HUES48 (cell line): ENCODE measurements around the gene RNASE4.
"Not testable (repeated sequence)": the region's sequence is repeated elsewhere in the genome, so short reads cannot be mapped to it uniquely, and the experiment has no call there.

Source experiments
- H3K27ac ChIP-seq: one replicate; pipeline ENCODE4 v1.7.0; 2013; ENCODE audit warnings: low read depth, low read length, inconsistent platforms
- H3K27me3 ChIP-seq: 2 replicates; pipeline ENCODE4 v1.6.1; 2013; ENCODE audit warnings: mild to moderate bottlenecking, low read length; ENCODE audit not compliant: control insufficient read depth, insufficient read depth
- H3K36me3 ChIP-seq: 2 replicates; pipeline ENCODE4 v1.6.1; 2013; ENCODE audit warnings: low read length; ENCODE audit not compliant: control insufficient read depth, insufficient read depth
- H3K4me1 ChIP-seq: 2 replicates; pipeline ENCODE4 v1.6.1; 2013; ENCODE audit warnings: mild to moderate bottlenecking, low read length; ENCODE audit not compliant: control insufficient read depth, insufficient read depth
- H3K4me3 ChIP-seq: 2 replicates; pipeline ENCODE4 v1.5.1; 2013; ENCODE audit warnings: mild to moderate bottlenecking, low read depth, low read length
- H3K9ac ChIP-seq: 2 replicates; pipeline ENCODE4 v1.6.1; 2013; ENCODE audit warnings: mild to moderate bottlenecking, low read depth, low read length, moderate library complexity
- H3K9me3 ChIP-seq: 2 replicates; pipeline ENCODE4 v1.6.1; 2013; ENCODE audit warnings: low read length; ENCODE audit not compliant: control insufficient read depth, insufficient read depth

The RNASE4 gene

GRCh38 chr14:20723488-20723887 lies 39.1 kb downstream of the RNASE4 start:
- no peaks in the 10 kb centered on the region for H3K36me3 ChIP-seq
- no peaks in the 10 kb centered on the region for H3K4me1 ChIP-seq
- H3K9ac ChIP-seq = no peak overlapping the region
- no peak overlapping the region for H3K4me3 ChIP-seq
- no peaks in the 10 kb centered on the region for H3K9me3 ChIP-seq
- no peaks in the 10 kb centered on the region for H3K27me3 ChIP-seq
- H3K27ac ChIP-seq = no peak overlapping the region

- H3K27me3 ChIP-seq = not testable (repeated sequence)
These were observed 41.8 kb downstream of the RNASE4 start for GRCh38 chr14:20726121-20726520.

GRCh38 chr14:20726531-20726930 lies 42.2 kb downstream of the RNASE4 start:
- Histone ChIP-seq H3K36me3 (no peaks in the 10 kb centered on the region), H3K4me3 (no peak overlapping the region), H3K27ac (no peak overlapping the region), H3K9me3 (no peaks in the 10 kb centered on the region), H3K4me1 (no peaks in the 10 kb centered on the region), H3K27me3 (no peaks in the 10 kb centered on the region), H3K9ac (no peak overlapping the region)

More at GRCh38 chr14:20726121-20726520, 41.8 kb downstream of the RNASE4 start:
- not testable (repeated sequence) for H3K9me3 ChIP-seq, H3K27ac ChIP-seq, H3K4me1 ChIP-seq, H3K4me3 ChIP-seq, H3K9ac ChIP-seq, H3K36me3 ChIP-seq

GRCh38 chr14:20730891-20731290 lies 46.5 kb downstream of the RNASE4 start:
- Histone ChIP-seq H3K9me3 (no peaks in the 10 kb centered on the region), H3K27me3 (peaks cover 5% of the 10 kb centered on the region; the same call in 1 of the 2 replicates), H3K36me3 (no peaks in the 10 kb centered on the region), H3K4me1 (no peaks in the 10 kb centered on the region; the same call in 1 of the 2 replicates), H3K4me3 (no peak overlapping the region), H3K9ac (no peak overlapping the region), H3K27ac (no peak overlapping the region)

GRCh38 chr14:20732477-20732876 lies 48.1 kb downstream of the RNASE4 start:
- Histone ChIP-seq H3K9me3 (no peaks in the 10 kb centered on the region), H3K9ac (no peak overlapping the region), H3K4me3 (no peak overlapping the region), H3K27ac (no peak overlapping the region), H3K36me3 (no peaks in the 10 kb centered on the region), H3K4me1 (no peaks in the 10 kb centered on the region; the same call in 1 of the 2 replicates), H3K27me3 (peaks cover 5% of the 10 kb centered on the region; the same call in 1 of the 2 replicates)

GRCh38 chr14:20732979-20733635 lies 48.7 kb downstream of the RNASE4 start:
- Histone ChIP-seq H3K36me3 (no peaks in the 10 kb centered on the region), H3K4me3 (no peak overlapping the region), H3K4me1 (no peaks in the 10 kb centered on the region; the same call in 1 of the 2 replicates), H3K9me3 (no peaks in the 10 kb centered on the region), H3K27ac (no peak overlapping the region), H3K27me3 (peaks cover 5% of the 10 kb centered on the region; the same call in 1 of the 2 replicates), H3K9ac (no peak overlapping the region)

GRCh38 chr14:20733684-20734429 lies 49.5 kb downstream of the RNASE4 start:
- no peaks in the 10 kb centered on the region for H3K9me3 ChIP-seq
- H3K9ac ChIP-seq = no peak overlapping the region
- peaks cover 5% of the 10 kb centered on the region; the same call in 1 of the 2 replicates for H3K27me3 ChIP-seq
- no peak overlapping the region for H3K4me3 ChIP-seq
- H3K36me3 ChIP-seq = no peaks in the 10 kb centered on the region
- no peaks in the 10 kb centered on the region; the same call in 1 of the 2 replicates for H3K4me1 ChIP-seq
- no peak overlapping the region for H3K27ac ChIP-seq

GRCh38 chr14:20734430-20734806 lies 50.1 kb downstream of the RNASE4 start:
- Histone ChIP-seq H3K9me3 (no peaks in the 10 kb centered on the region), H3K36me3 (no peaks in the 10 kb centered on the region), H3K4me1 (no peaks in the 10 kb centered on the region; the same call in 1 of the 2 replicates), H3K27ac (no peak overlapping the region), H3K27me3 (peaks cover 5% of the 10 kb centered on the region; the same call in 1 of the 2 replicates), H3K9ac (no peak overlapping the region), H3K4me3 (no peak overlapping the region)

- not testable (repeated sequence) for H3K27me3 ChIP-seq, H3K27ac ChIP-seq, H3K36me3 ChIP-seq, H3K9me3 ChIP-seq, H3K9ac ChIP-seq, H3K4me1 ChIP-seq, H3K4me3 ChIP-seq
These were observed 53.9 kb downstream of the RNASE4 start for GRCh38 chr14:20738292-20738691.

- H3K27me3 ChIP-seq = no peaks in the 10 kb centered on the region
- no peaks in the 10 kb centered on the region for H3K36me3 ChIP-seq
- no peaks in the 10 kb centered on the region for H3K4me1 ChIP-seq
- no peak overlapping the region for H3K4me3 ChIP-seq
- H3K9me3 ChIP-seq = no peaks in the 10 kb centered on the region
- no peak overlapping the region for H3K9ac ChIP-seq
- no peak overlapping the region for H3K27ac ChIP-seq
These were observed 57.8 kb downstream of the RNASE4 start for GRCh38 chr14:20742132-20742531.

- Histone ChIP-seq H3K27me3 (no peaks in the 10 kb centered on the region), H3K4me1 (no peaks in the 10 kb centered on the region), H3K27ac (no peak overlapping the region), H3K9me3 (no peaks in the 10 kb centered on the region), H3K4me3 (no peak overlapping the region), H3K9ac (no peak overlapping the region), H3K36me3 (no peaks in the 10 kb centered on the region)
These were observed 59.2 kb downstream of the RNASE4 start for GRCh38 chr14:20743556-20743955.
